SU-DHL-6 (cell line): Measurements from ENCODE around the gene KIF3B.
"Not testable (repeated sequence)": the region's sequence is repeated elsewhere in the genome, so short reads cannot be mapped to it uniquely, and the experiment has no call there.

Experiments used
- H2AFZ ChIP-seq: fragments of 200-600 bp; sonication (generic); 2 replicates; pipeline ENCODE4 v1.6.1; 2014; ENCODE audit warnings: low read depth, mild to moderate bottlenecking, moderate library complexity, mixed read lengths, antibody characterized with exemption, low read length; ENCODE audit not compliant: severe bottlenecking
- H3F3A ChIP-seq: fragments of 200-600 bp; shearing (Covaris generic); 2 replicates; pipeline ENCODE4 v1.6.0; 2016; ENCODE audit warnings: antibody characterized with exemption, mild to moderate bottlenecking; ENCODE audit not compliant: insufficient read depth
- H3K27ac ChIP-seq: fragments of 200-600 bp; sonication (generic); 2 replicates; pipeline ENCODE4 v1.5.1; 2016; ENCODE audit warnings: low read depth, mild to moderate bottlenecking, low read length, moderate library complexity, mixed read lengths
- H3K27me3 ChIP-seq: fragments of 200-600 bp; sonication (generic), shearing (Covaris generic); 2 replicates; pipeline ENCODE4 v1.6.0; 2014; ENCODE audit warnings: mild to moderate bottlenecking, low read length
- H3K36me3 ChIP-seq: fragments of 200-600 bp; sonication (generic); 2 replicates; pipeline ENCODE4 v1.6.1; 2014; ENCODE audit warnings: mild to moderate bottlenecking, low read length, mixed read lengths
- H3K4me2 ChIP-seq: fragments of 300-600, 200-600 bp; shearing (Covaris generic), sonication (generic); 2 replicates; pipeline ENCODE4 v1.6.0; 2014; ENCODE audit warnings: low read length, low read depth, mild to moderate bottlenecking; ENCODE audit not compliant: poor library complexity, severe bottlenecking
- H3K4me3 ChIP-seq: fragments of 200-600 bp; sonication (generic); 2 replicates; pipeline ENCODE4 v1.5.1; 2014; ENCODE audit warnings: antibody characterized with exemption, low read length, mild to moderate bottlenecking, mixed read lengths; ENCODE audit not compliant: insufficient read depth, poor library complexity, severe bottlenecking
- H3K79me2 ChIP-seq: fragments of 200-600 bp; sonication (generic); 2 replicates; pipeline ENCODE4 v1.6.1; 2014; ENCODE audit warnings: mild to moderate bottlenecking, low read length, moderate library complexity; ENCODE audit not compliant: insufficient read depth
- H3K9ac ChIP-seq: fragments of 200-600 bp; sonication (generic); 2 replicates; pipeline ENCODE4 v1.7.0; 2014; ENCODE audit warnings: mild to moderate bottlenecking, low read length
- H3K9me2 ChIP-seq: fragments of 200-600 bp; sonication (generic); replicated peaks from 2 replicates; pipeline ENCODE4 v1.6.1; 2014; ENCODE audit warnings: low read length; ENCODE audit not compliant: insufficient read depth
- H3K9me3 ChIP-seq: fragments of 200-600 bp; sonication (generic); 2 replicates; pipeline ENCODE4 v1.6.1; 2014; ENCODE audit warnings: low read length, mixed read lengths; ENCODE audit not compliant: insufficient read depth
- H4K20me1 ChIP-seq: fragments of 200-600 bp; sonication (generic); 2 replicates; pipeline ENCODE4 v1.6.1; 2014; ENCODE audit warnings: low read depth, mild to moderate bottlenecking, antibody characterized with exemption, low read length, moderate library complexity, mixed read lengths
- EZH2phosphoT487 ChIP-seq: fragments of 200-600 bp; sonication (generic), shearing (Covaris generic); conservative IDR thresholded peaks from 2 replicates; pipeline ENCODE4 v1.6.1; 2018; ENCODE audit warnings: mild to moderate bottlenecking, antibody characterized with exemption, low read length, moderate library complexity, mixed read lengths
- TF ChIP-seq, protein P1 (sequence below): fragments of 200-600 bp; sonication (generic); IDR thresholded peaks from one replicate; pipeline ENCODE4 v1.5.1; 2017; ENCODE audit warnings: antibody characterized with exemption, mild to moderate bottlenecking, low read length, moderate library complexity; ENCODE audit not compliant: insufficient read depth, poor library complexity, severe bottlenecking

KIF3B gene

GRCh38 chr20:32368925-32369324 is 91.5 kb downstream of the KIF3B start:
- peaks cover 8% of the 10 kb centered on the region; the same call in 1 of the 2 replicates for H4K20me1 ChIP-seq
- H3K9ac ChIP-seq: no peak overlapping the region
- TF ChIP-seq, protein P1, sequence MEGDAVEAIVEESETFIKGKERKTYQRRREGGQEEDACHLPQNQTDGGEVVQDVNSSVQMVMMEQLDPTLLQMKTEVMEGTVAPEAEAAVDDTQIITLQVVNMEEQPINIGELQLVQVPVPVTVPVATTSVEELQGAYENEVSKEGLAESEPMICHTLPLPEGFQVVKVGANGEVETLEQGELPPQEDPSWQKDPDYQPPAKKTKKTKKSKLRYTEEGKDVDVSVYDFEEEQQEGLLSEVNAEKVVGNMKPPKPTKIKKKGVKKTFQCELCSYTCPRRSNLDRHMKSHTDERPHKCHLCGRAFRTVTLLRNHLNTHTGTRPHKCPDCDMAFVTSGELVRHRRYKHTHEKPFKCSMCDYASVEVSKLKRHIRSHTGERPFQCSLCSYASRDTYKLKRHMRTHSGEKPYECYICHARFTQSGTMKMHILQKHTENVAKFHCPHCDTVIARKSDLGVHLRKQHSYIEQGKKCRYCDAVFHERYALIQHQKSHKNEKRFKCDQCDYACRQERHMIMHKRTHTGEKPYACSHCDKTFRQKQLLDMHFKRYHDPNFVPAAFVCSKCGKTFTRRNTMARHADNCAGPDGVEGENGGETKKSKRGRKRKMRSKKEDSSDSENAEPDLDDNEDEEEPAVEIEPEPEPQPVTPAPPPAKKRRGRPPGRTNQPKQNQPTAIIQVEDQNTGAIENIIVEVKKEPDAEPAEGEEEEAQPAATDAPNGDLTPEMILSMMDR: no peak
- TF ChIP-seq EZH2phosphoT487: no peak
- no peaks in the 10 kb centered on the region for H3K9me2 ChIP-seq
- no peak overlapping the region for H3K4me3 ChIP-seq
- H3K27me3 ChIP-seq: no peaks in the 10 kb centered on the region
- H3F3A ChIP-seq: peaks cover 25% of the 10 kb centered on the region
- peaks cover 87% of the 10 kb centered on the region for H3K79me2 ChIP-seq
- peak overlapping the region; percentile 38; the same call in 1 of the 2 replicates for H3K27ac ChIP-seq
- H3K4me2 ChIP-seq: peak overlapping the region; percentile 46
- peaks cover 7% of the 10 kb centered on the region; the same call in 1 of the 2 replicates for H3K36me3 ChIP-seq
- H3K9me3 ChIP-seq: no peaks in the 10 kb centered on the region
- H2AFZ ChIP-seq: no peak overlapping the region

DNA sequence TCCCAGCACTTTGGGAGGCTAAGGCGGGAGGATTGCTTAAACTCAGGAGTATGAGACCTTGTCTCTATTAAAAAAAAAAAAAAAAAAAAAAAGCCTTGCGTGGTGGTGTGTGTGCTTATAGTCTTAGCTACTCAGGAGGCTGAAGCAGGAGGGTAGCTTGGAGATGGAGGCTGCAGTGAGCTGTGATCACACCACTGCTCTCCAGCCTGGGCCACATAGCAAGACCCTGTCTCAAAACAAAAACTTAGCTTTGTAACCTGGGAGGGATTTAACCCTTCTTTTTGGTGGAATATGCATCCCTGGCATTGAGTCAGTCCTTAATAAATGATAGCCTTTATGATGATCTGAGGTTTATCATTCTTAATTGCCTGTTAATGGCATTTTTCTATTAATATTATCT is 93.4 kb downstream of the KIF3B start:
- Histone ChIP-seq H3K4me2 (no peak overlapping the region), H3K36me3 (peaks cover 10% of the 10 kb centered on the region; the same call in 1 of the 2 replicates), H3K9me3 (no peaks in the 10 kb centered on the region), H4K20me1 (peaks cover 4% of the 10 kb centered on the region; the same call in 1 of the 2 replicates), H3K79me2 (peaks cover 76% of the 10 kb centered on the region), H3F3A (peaks cover 19% of the 10 kb centered on the region), H3K4me3 (no peak overlapping the region), H3K27me3 (no peaks in the 10 kb centered on the region), H3K9ac (no peak overlapping the region), H3K9me2 (no peaks in the 10 kb centered on the region), H2AFZ (no peak overlapping the region), H3K27ac (no peak overlapping the region)
- TF ChIP-seq, protein P1: no peak
- no peak for TF ChIP-seq EZH2phosphoT487

- H3K9me2 ChIP-seq: no peaks in the 10 kb centered on the region
- no peaks in the 10 kb centered on the region for H4K20me1 ChIP-seq
- TF ChIP-seq EZH2phosphoT487: no peak
- TF ChIP-seq, protein P1: no peak
- no peak overlapping the region for H3K4me3 ChIP-seq
- H3F3A ChIP-seq: peaks cover 8% of the 10 kb centered on the region
- no peak overlapping the region for H3K9ac ChIP-seq
- no peak overlapping the region for H2AFZ ChIP-seq
- H3K36me3 ChIP-seq: peaks cover 5% of the 10 kb centered on the region; the same call in 1 of the 2 replicates
- no peak overlapping the region for H3K4me2 ChIP-seq
- H3K79me2 ChIP-seq: peaks cover 31% of the 10 kb centered on the region; the same call in 1 of the 2 replicates
- no peaks in the 10 kb centered on the region for H3K9me3 ChIP-seq
- no peak overlapping the region for H3K27ac ChIP-seq
- H3K27me3 ChIP-seq: no peaks in the 10 kb centered on the region
Measured at GRCh38 chr20:32378461-32378860, 101.0 kb downstream of the KIF3B start.

- not testable (repeated sequence) for H3K4me3 ChIP-seq, H3K27ac ChIP-seq, H4K20me1 ChIP-seq, H3K4me2 ChIP-seq, H2AFZ ChIP-seq, H3K9me2 ChIP-seq, H3K27me3 ChIP-seq, H3K9me3 ChIP-seq, H3K36me3 ChIP-seq, H3F3A ChIP-seq, H3K9ac ChIP-seq
- H3K79me2 ChIP-seq: peaks cover 32% of the 10 kb centered on the region
Measured at GRCh38 chr20:32380037-32380436, 102.6 kb downstream of the KIF3B start.
